ENCODE results near the gene OPRD1.

The OPRD1 gene

GRCh38 chr1:28914228-28915030 is 102.5 kb downstream of the OPRD1 start, which contains the start of gene EPB41:
EPB41 (plus strand) TSS chr1:28914569; CDS start chr1:28987438, 72,869 bp downstream.
- peak; percentile 90 for DNase-seq

GRCh38 chr1:28915031-28915895 is 103.3 kb downstream of the OPRD1 start:
- peak; percentile 58 for DNase-seq

- peak; percentile 61 for DNase-seq
Observed at GRCh38 chr1:28917757-28918118, 105.8 kb downstream of the OPRD1 start.

All from stimulated activated CD4-positive, alpha-beta T cell treated with anti-CD3 and anti-CD28 coated beads, Interleukin-4, amount 100 ng/mL, for 24 hours (primary cell).